NCI-H2171 (cell line): ENCODE results near the gene CHCHD6.
"Not testable (repeated sequence)": the region's sequence is repeated elsewhere in the genome, so short reads cannot be mapped to it uniquely, and the experiment has no call there.

Experiments used
- DNase-seq: peaks from one replicate; lab custom pipeline; 2025; lab: John Stamatoyannopoulos, UW

The CHCHD6 gene

GRCh38 chr3:126766653-126767052, 62.6 kb downstream of the CHCHD6 start:
- DNase-seq = no peak

- no peak for DNase-seq
These were observed 64.9 kb downstream of the CHCHD6 start for GRCh38 chr3:126768903-126769302.

GRCh38 chr3:126770096-126770495, 66.1 kb downstream of the CHCHD6 start:
- no peak for DNase-seq

- DNase-seq = no peak
These were observed 69.1 kb downstream of the CHCHD6 start for GRCh38 chr3:126773167-126773566.

- DNase-seq = no peak
These were observed 69.7 kb downstream of the CHCHD6 start for GRCh38 chr3:126773783-126774182.

GRCh38 chr3:126777366-126777765, 73.3 kb downstream of the CHCHD6 start:
- DNase-seq = peak; percentile 28

GRCh38 chr3:126780666-126781065, 76.6 kb downstream of the CHCHD6 start:
- DNase-seq = no peak

- DNase-seq = no peak
These were observed 77.4 kb downstream of the CHCHD6 start for GRCh38 chr3:126781406-126781805.

GRCh38 chr3:126781889-126782491, 78.0 kb downstream of the CHCHD6 start:
- DNase-seq = no peak

- DNase-seq = no peak
These were observed 78.5 kb downstream of the CHCHD6 start for GRCh38 chr3:126782536-126782935.

- no peak for DNase-seq
These were observed 80.2 kb downstream of the CHCHD6 start for GRCh38 chr3:126784254-126784653.

- DNase-seq = not testable (repeated sequence)
These were observed 87.3 kb downstream of the CHCHD6 start for GRCh38 chr3:126791320-126791719.

- no peak for DNase-seq
These were observed 89.0 kb downstream of the CHCHD6 start for GRCh38 chr3:126792998-126793397.

GRCh38 chr3:126797563-126797962, 93.5 kb downstream of the CHCHD6 start:
- DNase-seq = no peak

GRCh38 chr3:126798521-126798920, 94.5 kb downstream of the CHCHD6 start:
- DNase-seq = no peak

GRCh38 chr3:126799099-126799498, 95.1 kb downstream of the CHCHD6 start:
- no peak for DNase-seq

- DNase-seq = not testable (repeated sequence)
These were observed 97.3 kb downstream of the CHCHD6 start for GRCh38 chr3:126801312-126801711.

GRCh38 chr3:126807795-126808194, 103.8 kb downstream of the CHCHD6 start:
- DNase-seq = no peak

- DNase-seq = no peak
These were observed 107.5 kb downstream of the CHCHD6 start for GRCh38 chr3:126811530-126811929.

- no peak for DNase-seq
These were observed 112.3 kb downstream of the CHCHD6 start for GRCh38 chr3:126816298-126816697.

- DNase-seq = peak; percentile 74
These were observed 113.1 kb downstream of the CHCHD6 start for GRCh38 chr3:126816986-126817777.

- no peak for DNase-seq
These were observed 113.7 kb downstream of the CHCHD6 start for GRCh38 chr3:126817781-126818180.

- no peak for DNase-seq
These were observed 114.5 kb downstream of the CHCHD6 start for GRCh38 chr3:126818400-126819095.
